Small intestine (tissue), 7 donors: ENCODE measurements around the gene ABR. TPM values are rescaled to one million over a fixed set of nuclear protein-coding genes. Genes with fewer than 3 reads are reported as not detected.

Experiments used
- DNase-seq, 2 donors: peaks; one replicate each; pipeline versions ENCODE4 v3.0.0 to v3.0.0-alpha.2; 2013
- FAIRE-seq: peaks from 2 replicates; lab custom pipeline; 2012; peaks lifted over from hg19 to GRCh38; lab: Jason Lieb, UNC
- H3K27ac ChIP-seq, 3 donors: one replicate each; pipeline ENCODE4 v1.5.1; 2013; ENCODE audit warnings: low read length in 2 of 3, mild to moderate bottlenecking in 2 of 3, control low read depth in 1 of 3, inconsistent platforms in 1 of 3, low read depth in 1 of 3, moderate library complexity in 1 of 3
- H3K27me3 ChIP-seq, 3 donors: one replicate each; pipeline ENCODE4 v1.6.1; 2013; ENCODE audit warnings: low read length in 3 of 3, inconsistent platforms in 1 of 3; ENCODE audit not compliant: control insufficient read depth in 3 of 3, insufficient read depth in 3 of 3
- H3K36me3 ChIP-seq, 3 donors: one replicate each; pipeline ENCODE4 v1.6.1; 2013; ENCODE audit warnings: low read length in 3 of 3, inconsistent platforms in 1 of 3, low read depth in 1 of 3, mild to moderate bottlenecking in 1 of 3, moderate library complexity in 1 of 3; ENCODE audit not compliant: control insufficient read depth in 3 of 3, insufficient read depth in 2 of 3
- H3K4me1 ChIP-seq, 3 donors: one replicate each; pipeline ENCODE4 v1.6.1; 2013; ENCODE audit warnings: low read length in 2 of 3, inconsistent platforms in 1 of 3, low read depth in 1 of 3, mild to moderate bottlenecking in 1 of 3, moderate library complexity in 1 of 3; ENCODE audit not compliant: control insufficient read depth in 3 of 3, insufficient read depth in 2 of 3
- H3K4me3 ChIP-seq, 3 donors: one replicate each; pipeline ENCODE4 v1.5.1; 2013; ENCODE audit warnings: low read length in 3 of 3, control low read depth in 1 of 3, inconsistent platforms in 1 of 3, low read depth in 1 of 3, mild to moderate bottlenecking in 1 of 3, moderate library complexity in 1 of 3
- H3K9me3 ChIP-seq, 2 donors: one replicate each; pipeline ENCODE4 v1.6.1; 2013; ENCODE audit warnings: low read depth in 1 of 2, low read length in 1 of 2; ENCODE audit not compliant: control insufficient read depth in 2 of 2, insufficient read depth in 1 of 2
- WGBS, 3 donors: extraction: QIAGEN DNeasy Blood & Tissue Kit; methylation state at CpG; one replicate each; pipeline ENCODE4 v1.1.7; 2013; 5-methylcytosine and 5-hydroxymethylcytosine counted together
- polyA plus RNA-seq, 4 donors: library from polyadenylated mRNA; stranded (reverse) in 3 of 4; unstranded in 1 of 4; fragments of 200-250 nt in 3 of 4; fragments of 120-200 nt in 1 of 4; gene quantifications; one replicate each; pipeline versions ENCODE4 v1.2.1 to v1.2.3, GENCODE V29; 2013
- donor health status: healthy with polysubstance abuse.
- donor health status: control.
- donor health status: control.
- donor health status: Bipolar disorder and iron deficiency.
- donor health status: healthy.

The ABR gene
- polyA plus RNA-seq, 4 donors, result 69.8 to 131 (median 83.5) TPM

- Histone ChIP-seq H3K4me1 (peaks cover 0 to 3% (median 0%) of the 10 kb centered on the region in 3 donors), H3K9me3 (no peaks in the 10 kb centered on the region), H3K27me3 (peaks cover 0 to 4% (median 0%) of the 10 kb centered on the region in 3 donors), H3K36me3 (peaks cover 0 to 2% (median 0%) of the 10 kb centered on the region in 3 donors), H3K27ac (peak overlapping the region in 2 of 3 donors; percentile 60 to 67), H3K4me3 (no peak overlapping the region)
- WGBS, 3 donors, result 53 to 61% (median 60%) methylated on average over 23 of the region's 23 CpGs
- DNase-seq (peak in 1 of 2 donors; percentile 45), FAIRE-seq (no peak)
These were observed 225.2 kb downstream of the ABR start for GRCh38 chr17:954431-955164.

DNA sequence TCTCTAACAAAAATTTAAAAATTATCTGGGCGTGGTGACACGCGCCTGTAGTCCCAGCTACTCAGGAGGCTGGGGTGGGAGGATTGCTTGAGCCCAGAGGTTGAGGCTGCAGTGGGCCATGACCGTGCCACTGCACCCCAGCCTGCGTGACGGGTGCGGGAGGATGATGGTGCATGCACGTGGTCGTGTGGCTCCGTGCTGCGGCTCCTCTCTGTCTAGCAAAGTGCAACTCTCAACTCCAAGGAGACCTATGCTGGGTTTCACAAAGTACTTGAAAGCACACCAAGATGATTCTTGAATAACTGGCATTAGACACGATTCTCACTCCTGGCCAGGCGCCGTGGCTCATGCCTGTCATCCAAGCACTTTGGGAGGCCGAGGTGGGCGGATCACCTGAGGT is 226.0 kb downstream of the ABR start:
- FAIRE-seq (no peak), DNase-seq (no peak)
- no peak overlapping the region for H3K27ac ChIP-seq
- H3K36me3 ChIP-seq, result peaks cover 0 to 2% (median 0%) of the 10 kb centered on the region in 3 donors
- H3K4me3 ChIP-seq, result no peak overlapping the region
- H3K27me3 ChIP-seq, result peaks cover 0 to 4% (median 0%) of the 10 kb centered on the region in 3 donors
- WGBS, 3 donors, result 88 to 91% (median 90%) methylated on average over 16 of the region's 16 CpGs
- H3K4me1 ChIP-seq, result peaks cover 0 to 3% (median 0%) of the 10 kb centered on the region in 3 donors
- no peaks in the 10 kb centered on the region for H3K9me3 ChIP-seq

Other genes with a start within 250 kb of the ABR start
- gene NXN, start 200.2 kb downstream of the ABR start, polyA plus RNA-seq, result 10 to 100 TPM in 1 of 4 donors, 1 to 10 TPM in 3; 2.2 to 12.5 (median 7.1) TPM
- 1 to 10 TPM; 6.9 to 9.4 (median 8.0) TPM for gene TIMM22, start 182.9 kb downstream of the ABR start, polyA plus RNA-seq
- not detected for gene BHLHA9, start 90.5 kb upstream of the ABR start, polyA plus RNA-seq
- gene TRARG1, start 99.7 kb upstream of the ABR start, polyA plus RNA-seq, result 1 to 10 TPM in 1 of 4 donors, under 1 TPM in 1, not detected in 2; 0.01 to 4.3 TPM
- 100 to 1,000 TPM; 235 to 618 (median 321) TPM for gene YWHAE, start 220.2 kb upstream of the ABR start, polyA plus RNA-seq